ENCODE measurements around the gene CCL22.

DNA sequence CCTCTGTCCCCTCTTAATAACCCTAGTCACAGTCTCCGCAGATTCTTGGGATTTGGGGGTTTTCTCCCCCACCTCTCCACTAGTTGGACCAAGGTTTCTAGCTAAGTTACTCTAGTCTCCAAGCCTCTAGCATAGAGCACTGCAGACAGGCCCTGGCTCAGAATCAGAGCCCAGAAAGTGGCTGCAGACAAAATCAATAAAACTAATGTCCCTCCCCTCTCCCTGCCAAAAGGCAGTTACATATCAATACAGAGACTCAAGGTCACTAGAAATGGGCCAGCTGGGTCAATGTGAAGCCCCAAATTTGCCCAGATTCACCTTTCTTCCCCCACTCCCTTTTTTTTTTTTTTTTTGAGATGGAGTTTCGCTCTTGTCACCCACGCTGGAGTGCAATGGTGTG lies 5.6 kb downstream of the CCL22 start:
- no peak for TF ChIP-seq CTCF (conservative IDR thresholded peaks at IDR 0.05 in 1 of 2, IDR thresholded peaks at IDR 0.05 in 1 of 2; ENCODE audit: low read depth in 1 of 2, low read length in 2 of 2)
- TF ChIP-seq EZH2 (IDR thresholded peaks at IDR 0.05; ENCODE audit: low read length, missing control alignments), result no peak
